ENCODE data around the gene CDH13.
A peak's percentile ranks its signal among the peaks of the same experiment; 100 is the strongest.

The CDH13 gene

DNA sequence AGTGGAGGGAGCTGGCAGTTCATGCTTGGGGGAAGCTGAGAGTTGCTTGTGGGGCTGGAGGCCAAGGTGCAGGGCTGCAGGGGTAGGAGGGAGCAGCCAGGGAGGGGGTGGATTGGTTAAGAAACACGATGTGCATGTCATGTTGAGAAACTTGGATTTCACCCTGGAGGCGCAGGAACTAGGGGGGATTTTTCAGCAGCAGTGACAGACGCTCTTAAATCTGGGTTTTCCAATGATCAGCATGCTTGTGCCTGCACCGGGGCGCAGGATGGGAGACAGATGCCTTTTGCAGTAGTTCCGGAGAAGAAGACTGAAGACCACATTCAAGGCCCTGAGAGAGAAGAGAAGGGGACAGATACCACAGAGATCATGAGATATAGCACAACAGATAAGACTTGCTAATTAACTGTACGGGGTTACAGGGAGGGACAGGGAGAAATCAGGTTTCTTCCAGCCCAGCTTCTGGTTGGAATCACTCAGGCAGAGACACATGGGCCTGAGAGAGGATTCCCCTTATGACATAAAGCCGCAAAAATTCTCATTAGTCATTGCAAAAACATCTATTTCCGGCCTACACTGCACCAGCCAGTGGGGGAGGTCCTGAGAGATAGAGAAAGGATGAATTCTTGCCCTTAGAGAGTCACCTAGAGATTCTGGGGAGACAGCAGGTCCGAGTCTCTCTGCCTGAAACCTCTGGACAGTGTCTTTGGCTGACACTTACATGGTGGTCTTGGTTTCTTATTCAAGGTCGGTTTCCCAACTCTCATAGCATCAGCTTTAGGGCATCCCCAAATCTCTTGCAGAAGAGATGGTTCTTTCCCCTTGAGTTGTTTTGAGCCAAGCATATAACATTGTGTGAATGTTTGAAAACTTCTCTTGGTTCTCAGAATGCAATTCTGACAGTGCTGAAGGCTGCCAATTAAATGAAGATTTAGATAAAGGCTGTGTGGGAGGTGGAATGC, 27.1 kb downstream of the CDH13 start:
- no peaks in the 10 kb centered on the region for H3K36me3 ChIP-seq
- H3K4me2 ChIP-seq, result peak overlapping the region; percentile 65 to 93 (median 81)
- TF ChIP-seq Cebpa-rat (IDR thresholded peaks at IDR 0.05), result peak in 1 of 11 experiments; percentile 8; a peak in 1 of 22 replicates
- H3K27me3 ChIP-seq, result peaks cover 0 to 6% (median 0%) of the 10 kb centered on the region in 11 experiments; a peak in 1 of 22 replicates
- peak overlapping the region in 9 of 11 experiments; percentile 28 to 70 (median 63); a peak in 15 of 22 replicates for H3K27ac ChIP-seq
- no peaks in the 10 kb centered on the region for H3K9me3 ChIP-seq (replicated peaks in 1 of 11)
- peaks cover 36 to 47% (median 45%) of the 10 kb centered on the region in 10 experiments for H3K4me1 ChIP-seq
- peak overlapping the region in 7 of 11 experiments; percentile 15 to 52 (median 26); a peak in 8 of 22 replicates for H3K9ac ChIP-seq
- H4K20me1 ChIP-seq, result no peaks in the 10 kb centered on the region
- H3K4me3 ChIP-seq, result peak overlapping the region in 2 of 10 experiments; percentile 15 to 30; a peak in 2 of 20 replicates

DNA sequence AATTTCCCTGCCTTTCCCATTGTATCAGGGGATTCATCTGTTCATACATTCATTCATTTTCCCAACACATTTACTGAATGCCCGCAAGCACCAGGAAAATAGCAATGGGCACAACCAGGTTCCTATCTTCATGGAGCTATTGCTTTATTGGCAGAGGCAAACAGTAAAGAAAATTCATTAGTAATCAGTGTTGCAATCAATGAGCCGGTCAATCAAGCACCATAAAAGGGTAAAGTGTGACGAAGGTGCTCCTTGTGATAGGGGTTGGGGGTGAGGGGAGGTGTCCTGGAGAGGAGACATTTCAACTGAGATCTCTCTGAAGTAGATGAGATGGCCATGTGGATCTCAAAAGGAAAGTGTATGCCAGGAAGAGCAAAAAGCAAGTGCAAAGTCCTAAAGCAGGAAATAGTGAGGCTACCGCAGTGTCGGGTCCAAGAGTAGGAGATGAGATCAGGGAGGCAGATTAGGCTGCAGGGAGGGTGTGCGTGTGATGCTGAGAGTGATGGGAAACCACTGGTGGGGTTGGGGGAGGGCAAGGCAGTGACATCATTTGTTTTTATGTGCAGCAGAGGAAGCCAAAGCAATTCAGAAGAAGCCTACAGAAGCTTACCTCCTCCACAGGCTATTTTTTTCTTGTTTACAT, 28.4 kb downstream of the CDH13 start:
- Histone ChIP-seq H3K4me2 (peak overlapping the region in 10 of 11 experiments; percentile 17 to 93 (median 80); a peak in 17 of 22 replicates), H3K4me3 (no peak overlapping the region), H3K9ac (no peak overlapping the region), H3K27me3 (peaks cover 0 to 6% (median 0%) of the 10 kb centered on the region in 11 experiments; a peak in 1 of 22 replicates), H3K4me1 (peaks cover 41 to 51% (median 46%) of the 10 kb centered on the region in 10 experiments), H3K36me3 (no peaks in the 10 kb centered on the region), H4K20me1 (no peaks in the 10 kb centered on the region), H3K27ac (peak overlapping the region in 4 of 11 experiments; percentile 7 to 69 (median 49); a peak in 6 of 22 replicates), H3K9me3 (replicated peaks in 1 of 11) (no peaks in the 10 kb centered on the region)
- no peak for TF ChIP-seq Cebpa-rat (IDR thresholded peaks at IDR 0.05)

DNA sequence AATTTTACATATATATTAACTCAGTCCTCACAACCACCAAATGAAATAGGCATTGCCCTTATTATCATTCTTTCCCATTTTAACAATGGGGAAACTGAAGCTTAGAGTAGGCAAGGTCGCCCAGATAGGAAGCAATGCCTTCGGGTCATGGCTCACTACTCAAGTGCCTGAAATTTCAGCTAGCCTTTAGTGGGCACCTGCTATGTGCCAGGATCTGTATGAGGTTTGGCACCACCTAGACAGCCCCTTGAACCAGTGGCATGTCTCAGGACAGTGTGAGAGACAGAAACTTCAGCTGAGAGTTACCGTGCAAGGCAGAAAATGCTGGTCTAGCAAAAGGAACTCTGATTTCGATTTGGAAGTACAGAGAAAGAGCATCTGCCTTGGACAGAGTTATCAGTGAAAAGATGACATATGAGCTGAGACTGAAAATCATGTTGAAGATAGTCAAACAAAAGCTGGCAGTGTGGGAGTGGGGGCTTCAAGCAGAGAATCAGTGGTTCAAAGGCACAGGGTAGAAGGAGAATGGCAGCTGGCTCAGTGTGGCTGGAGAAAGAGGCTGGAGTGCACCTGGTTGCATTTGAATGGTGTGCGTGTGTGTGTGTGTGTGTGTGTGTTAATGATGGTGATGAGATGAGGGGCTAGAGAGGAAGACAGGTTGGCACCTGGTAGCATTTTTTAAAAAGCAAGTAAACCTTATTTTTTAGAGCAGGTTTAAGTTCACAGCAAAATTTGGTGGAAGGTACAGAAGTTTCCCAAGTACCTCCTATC, 29.1 kb downstream of the CDH13 start:
- no peak for TF ChIP-seq Cebpa-rat (IDR thresholded peaks at IDR 0.05)
- no peaks in the 10 kb centered on the region for H4K20me1 ChIP-seq
- H3K27ac ChIP-seq, result 0 out of 22 replicates have a peak overlapping the region, but pooled peaks of 1 of the 11 experiments have one; percentile 3
- H3K9me3 ChIP-seq (replicated peaks in 1 of 11), result no peaks in the 10 kb centered on the region
- no peak overlapping the region for H3K4me3 ChIP-seq
- H3K9ac ChIP-seq, result no peak overlapping the region
- peaks cover 41 to 52% (median 46%) of the 10 kb centered on the region in 10 experiments for H3K4me1 ChIP-seq
- H3K36me3 ChIP-seq, result no peaks in the 10 kb centered on the region
- peak overlapping the region in 9 of 11 experiments; percentile 25 to 93 (median 81); a peak in 13 of 22 replicates for H3K4me2 ChIP-seq
- peaks cover 0 to 6% (median 0%) of the 10 kb centered on the region in 11 experiments; a peak in 1 of 22 replicates for H3K27me3 ChIP-seq

DNA sequence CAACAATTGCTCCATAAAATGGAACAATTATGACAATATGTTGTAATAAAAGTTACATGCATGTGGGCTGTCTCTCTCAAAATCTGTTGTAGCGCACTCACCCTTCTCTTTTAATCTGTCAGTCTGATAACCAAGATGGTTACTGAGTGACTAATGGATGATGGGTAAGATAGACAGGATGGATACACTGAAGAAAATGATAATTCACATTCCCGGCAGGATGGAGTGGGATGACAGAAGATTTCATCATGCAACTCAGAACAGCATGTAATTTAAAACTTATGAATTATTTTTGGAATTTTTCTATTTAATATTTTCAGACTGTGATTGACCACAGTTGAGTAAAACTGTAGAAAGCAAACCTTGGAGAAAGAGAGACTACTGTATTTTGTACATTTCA, 30.5 kb downstream of the CDH13 start:
- no peaks in the 10 kb centered on the region for H3K9me3 ChIP-seq (replicated peaks in 1 of 11)
- no peak overlapping the region for H3K27ac ChIP-seq
- peaks cover 31 to 44% (median 36%) of the 10 kb centered on the region in 10 experiments for H3K4me1 ChIP-seq
- H3K4me2 ChIP-seq, result no peak overlapping the region
- peaks cover 0 to 6% (median 0%) of the 10 kb centered on the region in 11 experiments; a peak in 1 of 22 replicates for H3K27me3 ChIP-seq
- no peaks in the 10 kb centered on the region for H3K36me3 ChIP-seq
- no peaks in the 10 kb centered on the region for H4K20me1 ChIP-seq
- H3K4me3 ChIP-seq, result no peak overlapping the region
- H3K9ac ChIP-seq, result no peak overlapping the region
- no peak for TF ChIP-seq Cebpa-rat (IDR thresholded peaks at IDR 0.05)

DNA sequence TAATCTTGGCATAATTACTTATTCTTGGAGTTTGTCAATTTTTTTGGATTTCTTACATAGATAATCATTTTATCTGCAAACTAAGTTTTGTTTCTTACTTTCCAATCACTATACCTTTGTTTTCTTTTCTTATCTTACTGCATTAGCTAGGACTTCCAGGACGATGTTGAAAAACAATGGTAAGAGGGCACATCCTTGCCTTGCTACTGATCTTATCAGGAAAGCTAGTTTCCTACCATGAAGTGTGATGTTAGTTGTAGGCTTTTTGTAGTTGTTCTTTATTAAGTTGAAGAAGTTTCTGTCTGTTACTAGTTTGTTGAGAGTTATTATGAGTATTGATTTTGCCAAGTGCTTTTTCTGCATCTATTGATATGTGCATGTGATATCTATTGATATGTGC, 31.0 kb downstream of the CDH13 start:
- peaks cover 0 to 6% (median 0%) of the 10 kb centered on the region in 11 experiments; a peak in 1 of 22 replicates for H3K27me3 ChIP-seq
- no peaks in the 10 kb centered on the region for H3K9me3 ChIP-seq (replicated peaks in 1 of 11)
- H3K4me3 ChIP-seq, result no peak overlapping the region
- no peak overlapping the region for H3K27ac ChIP-seq
- H3K4me2 ChIP-seq, result no peak overlapping the region
- H3K36me3 ChIP-seq, result no peaks in the 10 kb centered on the region
- H3K4me1 ChIP-seq, result peaks cover 25 to 39% (median 31%) of the 10 kb centered on the region in 10 experiments
- no peak overlapping the region for H3K9ac ChIP-seq
- no peaks in the 10 kb centered on the region for H4K20me1 ChIP-seq
- TF ChIP-seq Cebpa-rat (IDR thresholded peaks at IDR 0.05), result no peak

DNA sequence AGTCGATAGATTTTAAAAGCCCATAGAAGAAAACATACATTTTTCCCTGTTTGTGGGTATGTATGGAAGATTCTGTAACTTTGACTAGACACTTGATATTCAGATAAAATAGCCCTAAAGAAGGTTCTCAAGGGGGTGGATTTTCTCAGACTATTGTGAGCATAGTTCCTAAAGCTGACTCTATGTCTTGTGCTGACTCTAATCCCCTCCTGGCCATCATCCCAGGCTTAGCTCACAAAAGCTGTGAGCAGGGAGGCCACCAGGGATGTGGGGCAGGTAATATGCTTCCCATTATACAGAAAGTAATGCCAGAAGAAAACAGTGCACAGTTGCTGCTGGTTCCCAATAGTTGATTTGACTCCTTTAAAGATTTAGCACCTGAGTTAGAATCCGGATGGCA, 32.0 kb downstream of the CDH13 start:
- H4K20me1 ChIP-seq, result no peaks in the 10 kb centered on the region
- no peak overlapping the region for H3K9ac ChIP-seq
- H3K27ac ChIP-seq, result no peak overlapping the region
- peaks cover 0 to 6% (median 0%) of the 10 kb centered on the region in 11 experiments; a peak in 1 of 22 replicates for H3K27me3 ChIP-seq
- H3K36me3 ChIP-seq, result no peaks in the 10 kb centered on the region
- no peak overlapping the region for H3K4me2 ChIP-seq
- H3K4me3 ChIP-seq, result no peak overlapping the region
- H3K9me3 ChIP-seq (replicated peaks in 1 of 11), result no peaks in the 10 kb centered on the region
- no peak for TF ChIP-seq Cebpa-rat (IDR thresholded peaks at IDR 0.05)
- peaks cover 15 to 29% (median 20%) of the 10 kb centered on the region in 10 experiments for H3K4me1 ChIP-seq

DNA sequence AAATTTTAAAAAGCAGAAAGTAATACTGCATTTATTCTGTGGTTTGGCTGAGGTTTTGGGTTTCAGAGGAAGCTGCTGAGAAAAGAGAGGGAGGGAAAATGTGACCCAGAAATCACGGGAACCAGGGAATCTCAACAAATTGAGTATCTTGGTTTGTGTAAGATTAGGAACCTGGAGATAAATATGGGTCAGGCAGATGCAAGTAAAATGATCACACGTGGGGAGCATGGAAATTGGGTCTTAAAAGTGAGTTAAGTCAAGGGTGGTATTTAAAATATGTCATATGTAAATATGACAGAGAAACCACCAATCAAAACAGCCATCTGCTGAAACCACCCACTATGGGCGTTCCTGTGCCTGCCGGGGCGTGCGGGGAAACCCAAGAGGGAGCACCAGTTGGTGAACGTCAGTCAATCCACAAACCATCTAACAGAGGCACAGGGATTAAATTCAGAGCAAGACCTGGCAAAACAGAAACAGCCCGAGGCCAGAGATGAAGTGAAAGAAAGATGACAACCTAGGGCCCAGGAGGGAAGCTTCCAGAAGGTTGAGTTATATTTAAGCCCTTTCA, 33.4 kb downstream of the CDH13 start:
- H3K27me3 ChIP-seq, result peaks cover 0 to 6% (median 0%) of the 10 kb centered on the region in 11 experiments; a peak in 1 of 22 replicates
- H3K9me3 ChIP-seq (replicated peaks in 1 of 11), result peaks cover 0 to 4% (median 0%) of the 10 kb centered on the region in 11 experiments; a peak in 1 of 22 replicates
- no peak overlapping the region for H3K27ac ChIP-seq
- H3K36me3 ChIP-seq, result no peaks in the 10 kb centered on the region
- no peaks in the 10 kb centered on the region for H4K20me1 ChIP-seq
- peaks cover 4 to 15% (median 7%) of the 10 kb centered on the region in 10 experiments; a peak in 17 of 20 replicates for H3K4me1 ChIP-seq
- H3K4me2 ChIP-seq, result peak overlapping the region in 4 of 11 experiments; percentile 2 to 20 (median 12); a peak in 4 of 22 replicates
- TF ChIP-seq Cebpa-rat (IDR thresholded peaks at IDR 0.05), result no peak
- no peak overlapping the region for H3K9ac ChIP-seq
- H3K4me3 ChIP-seq, result no peak overlapping the region

DNA sequence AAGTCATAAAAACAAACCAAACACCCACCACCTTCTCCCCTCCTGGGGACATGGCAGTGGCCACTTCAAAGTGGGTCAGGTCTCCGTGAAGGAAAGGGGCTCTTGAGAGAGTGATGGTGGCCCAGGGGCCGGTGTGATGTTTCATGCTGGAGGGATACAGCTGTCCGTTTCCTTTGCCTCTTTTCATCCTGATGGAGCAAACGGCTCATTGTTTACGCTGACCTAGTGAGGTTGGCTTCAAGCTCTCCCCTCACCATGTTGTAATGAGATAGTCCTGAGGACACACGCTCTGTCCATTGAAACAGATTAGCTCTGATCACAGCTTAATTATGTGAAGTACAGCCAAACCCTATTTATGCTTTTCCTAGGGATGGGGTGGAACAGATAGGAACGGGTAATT, 34.2 kb downstream of the CDH13 start:
- Histone ChIP-seq H3K9ac (no peak overlapping the region), H3K27me3 (peaks cover 0 to 3% (median 0%) of the 10 kb centered on the region in 11 experiments; a peak in 1 of 22 replicates), H3K4me3 (no peak overlapping the region), H4K20me1 (no peaks in the 10 kb centered on the region), H3K4me1 (peaks cover 0 to 10% (median 0%) of the 10 kb centered on the region in 10 experiments; a peak in 4 of 20 replicates), H3K36me3 (no peaks in the 10 kb centered on the region), H3K9me3 (replicated peaks in 1 of 11) (peaks cover 0 to 9% (median 0%) of the 10 kb centered on the region in 11 experiments; a peak in 1 of 22 replicates), H3K27ac (no peak overlapping the region), H3K4me2 (no peak overlapping the region)
- TF ChIP-seq Cebpa-rat (IDR thresholded peaks at IDR 0.05), result no peak

All from BLaER1 treated with 17β-estradiol and CSF1 and Interleukin-3, amounts not matched to agents 10 nM and 100 nM (cell line).